ENCODE measurements around the gene ARHGAP22.

GRCh38 chr10:48594371-48594770 is 10.5 kb downstream of the ARHGAP22 start:
- TF ChIP-seq CTCF (IDR thresholded peaks at IDR 0.05) (no peak), POLR2AphosphoS5 (IDR thresholded peaks at IDR 0.05; ENCODE audit: low read depth, low read length) (no peak)
